SK-N-SH (cell line): ENCODE measurements around the gene ELAC2. TPM values are rescaled to one million over a fixed set of nuclear protein-coding genes. Genes with fewer than 3 reads are reported as not detected.
A peak's percentile ranks its signal among the peaks of the same experiment; 100 is the strongest.

Source experiments
- CTCF ChIA-PET: fragments of 300-600, 350-600 bp; formaldehyde crosslinking; extraction: SDS; loops from one replicate; lab custom pipeline; 2021; lab: Yijun Ruan, JAX
- POLR2A ChIA-PET: fragments of 350-600 bp; sonication (Branson Sonifier 250); formaldehyde crosslinking; extraction: SDS; loops from one replicate; lab custom pipeline; 2020; ENCODE audit warnings: antibody characterized with exemption, inconsistent platforms; lab: Yijun Ruan, JAX
- DNase-seq: peaks from one replicate; pipeline ENCODE4 v3.0.0; 2012
- H2AFZ ChIP-seq: fragments of 200-600 bp; sonication (generic); 2 replicates; pipeline ENCODE4 v1.8.1; 2016; ENCODE audit warnings: antibody characterized with exemption, mild to moderate bottlenecking, low read depth
- H3F3A ChIP-seq: fragments of 200-600 bp; sonication (generic); replicated peaks from 2 replicates; pipeline ENCODE3; 2016; ENCODE audit warnings: antibody characterized with exemption, mild to moderate bottlenecking; ENCODE audit not compliant: insufficient read depth
- H3K27ac ChIP-seq, 2 experiments: fragments of 200-500 bp in 1 of 2; fragments of 200-600 bp in 1 of 2; sonication (Bioruptor generic) in 1 of 2; sonication (generic), shearing (Covaris generic) in 1 of 2; 2 replicates each; pipeline versions ENCODE4 v1.5.1 to v1.6.1; 2014 to 2016; ENCODE audit warnings: low read depth in 2 of 2, inconsistent platforms in 1 of 2, low read length in 1 of 2, mild to moderate bottlenecking in 1 of 2, mixed read lengths in 1 of 2
- H3K27me3 ChIP-seq: fragments of 200-600 bp; sonication (generic), shearing (Covaris generic); 2 replicates; pipeline ENCODE4 v1.6.1; 2016; ENCODE audit warnings: mixed run types; ENCODE audit not compliant: insufficient read depth
- H3K36me3 ChIP-seq, 2 experiments: fragments of 200-500 bp in 1 of 2; fragments of 200-600 bp in 1 of 2; sonication (Bioruptor generic) in 1 of 2; sonication (generic) in 1 of 2; replicated peaks in 1 of 2; 2 replicates each; pipeline versions ENCODE3 to v1.5.1; 2014 to 2016; ENCODE audit warnings: low read length in 1 of 2, mild to moderate bottlenecking in 1 of 2; ENCODE audit not compliant: insufficient read depth in 2 of 2, control insufficient read depth in 1 of 2
- H3K4me1 ChIP-seq, 2 experiments: fragments of 200-500 bp in 1 of 2; fragments of 200-600 bp in 1 of 2; sonication (Bioruptor generic) in 1 of 2; sonication (generic), shearing (Covaris generic) in 1 of 2; 2 replicates each; pipeline versions ENCODE4 v1.5.1 to v1.6.1; 2014 to 2016; ENCODE audit warnings: low read depth in 1 of 2, low read length in 1 of 2, mixed run types in 1 of 2; ENCODE audit not compliant: insufficient read depth in 2 of 2, control insufficient read depth in 1 of 2
- H3K4me2 ChIP-seq: fragments of 200-600 bp; sonication (generic), shearing (Covaris generic); 2 replicates; pipeline ENCODE4 v1.6.1; 2017; ENCODE audit warnings: mixed run types
- H3K4me3 ChIP-seq, 2 experiments: fragments of 200-500 bp in 1 of 2; fragments of 200-600 bp in 1 of 2; sonication (Bioruptor generic) in 1 of 2; sonication (generic), shearing (Covaris generic) in 1 of 2; 2 replicates each; pipeline versions ENCODE4 v1.5.1 to v1.8.1; 2014 to 2016; ENCODE audit warnings: low read depth in 2 of 2, inconsistent platforms in 1 of 2, low read length in 1 of 2, mild to moderate bottlenecking in 1 of 2, mixed read lengths in 1 of 2, moderate library complexity in 1 of 2
- H3K79me2 ChIP-seq: fragments of 200-600 bp; sonication (generic); 2 replicates; pipeline ENCODE4 v1.8.1; 2017; ENCODE audit warnings: mild to moderate bottlenecking; ENCODE audit not compliant: insufficient read depth
- H3K9ac ChIP-seq: fragments of 200-600 bp; sonication (generic); 2 replicates; pipeline ENCODE4 v1.6.1; 2017; ENCODE audit warnings: mixed run types
- H3K9me2 ChIP-seq: fragments of 200-600 bp; sonication (generic); 2 replicates; pipeline ENCODE4 v1.6.1; 2017; ENCODE audit warnings: mixed run types
- H3K9me3 ChIP-seq: fragments of 200-600 bp; sonication (generic); 2 replicates; pipeline ENCODE4 v1.6.1; 2017; ENCODE audit warnings: mixed run types, mild to moderate bottlenecking, moderate library complexity
- H4K20me1 ChIP-seq: fragments of 200-600 bp; sonication (generic); 2 replicates; pipeline ENCODE4 v1.6.1; 2017; ENCODE audit warnings: mild to moderate bottlenecking, mixed run types; ENCODE audit not compliant: insufficient read depth
- FOSL2 ChIP-seq: IDR thresholded peaks from 2 replicates; pipeline ENCODE4 v1.4.0; 2012; ENCODE audit warnings: low read depth, mild to moderate bottlenecking, moderate library complexity, borderline replicate concordance
- FOXJ3 ChIP-seq: sonication (generic); formaldehyde crosslinking; IDR thresholded peaks from 2 replicates; pipeline ENCODE4 v1.5.1; 2020; ENCODE audit warnings: mild to moderate bottlenecking, missing genetic modification reagents
- FOXM1 ChIP-seq: IDR thresholded peaks from 2 replicates; pipeline ENCODE4 v1.4.0; 2012; ENCODE audit warnings: low read depth, mild to moderate bottlenecking
- GABPA ChIP-seq: IDR thresholded peaks from 2 replicates; pipeline ENCODE4 v1.4.0; 2012; ENCODE audit warnings: low read depth, mild to moderate bottlenecking
- MXI1 ChIP-seq: IDR thresholded peaks from 2 replicates; pipeline ENCODE4 v1.6.1; 2012; ENCODE audit warnings: mild to moderate bottlenecking, low read depth, low read length, improper control_type of control experiment
- NRF1 ChIP-seq: IDR thresholded peaks from 2 replicates; pipeline ENCODE4 v1.6.1; 2012; ENCODE audit warnings: low read depth, mild to moderate bottlenecking, low read length
- RAD21 ChIP-seq: IDR thresholded peaks from 2 replicates; pipeline ENCODE4 v1.6.1; 2012; ENCODE audit warnings: mild to moderate bottlenecking, low read length
- RCOR1 ChIP-seq: fragments of 150-350 bp; IDR thresholded peaks from 2 replicates; pipeline ENCODE4 v1.6.1; 2017; ENCODE audit warnings: antibody characterized with exemption, low read length
- RFX5 ChIP-seq: IDR thresholded peaks from 2 replicates; pipeline ENCODE4 v1.6.1; 2012; ENCODE audit warnings: mild to moderate bottlenecking, improper control_type of control experiment, low read length
- RXRA ChIP-seq: IDR thresholded peaks from 2 replicates; pipeline ENCODE4 v1.4.0; 2012; ENCODE audit warnings: low read depth, mild to moderate bottlenecking, borderline replicate concordance
- TEAD4 ChIP-seq: IDR thresholded peaks from 2 replicates; pipeline ENCODE4 v1.4.0; 2012; ENCODE audit warnings: mild to moderate bottlenecking, borderline replicate concordance; ENCODE audit not compliant: insufficient read depth
- YY1 ChIP-seq: IDR thresholded peaks from 2 replicates; pipeline ENCODE4 v1.4.0; 2012; ENCODE audit warnings: low read depth, mild to moderate bottlenecking
- WGBS: methylation state at CpG from one replicate; pipeline ENCODE4 v1.1.6; 2017; ENCODE audit warnings: low lambda C conversion rate; 5-methylcytosine and 5-hydroxymethylcytosine counted together
- polyA plus RNA-seq, 3 experiments: library from polyadenylated mRNA; depleted of rRNA; stranded (reverse); fragments of >200 nt; gene quantifications; 2 replicates each; pipeline ENCODE4 v1.2.3, GENCODE V29; 2012
- TF ChIP-seq, protein P1 (sequence below): fragments of 200-600 bp; sonication (generic); IDR thresholded peaks from 2 replicates; pipeline ENCODE4 v1.6.1; 2017; ENCODE audit warnings: antibody characterized with exemption, mild to moderate bottlenecking, moderate library complexity
- TF ChIP-seq, protein P2 (sequence below): IDR thresholded peaks from 2 replicates; pipeline ENCODE4 v1.4.0; 2012; ENCODE audit warnings: low read depth
- TF ChIP-seq, protein P3 (sequence below): IDR thresholded peaks from 2 replicates; pipeline ENCODE4 v1.4.0; 2012; ENCODE audit warnings: low read depth, borderline replicate concordance
- TF ChIP-seq, protein P4 (sequence below): fragments of 150-350 bp; IDR thresholded peaks from 2 replicates; pipeline ENCODE4 v1.6.1; 2017; ENCODE audit warnings: antibody characterized with exemption, low read length, low read depth, borderline replicate concordance
- TF ChIP-seq, protein P5 (sequence below): IDR thresholded peaks from 2 replicates; pipeline ENCODE4 v1.4.0; 2012; ENCODE audit warnings: low read depth, borderline replicate concordance
- TF ChIP-seq, protein P6 (sequence below): fragments of 150-350 bp; IDR thresholded peaks from 2 replicates; pipeline ENCODE4 v1.6.1; 2016; ENCODE audit warnings: mild to moderate bottlenecking, low read depth, low read length
- TF ChIP-seq, protein P7 (sequence below): IDR thresholded peaks from 2 replicates; pipeline ENCODE4; 2012

The ELAC2 gene
- polyA plus RNA-seq, 1 of the 3 experiments (the other 2 are of a cell fraction), result 77.6 TPM

DNA sequence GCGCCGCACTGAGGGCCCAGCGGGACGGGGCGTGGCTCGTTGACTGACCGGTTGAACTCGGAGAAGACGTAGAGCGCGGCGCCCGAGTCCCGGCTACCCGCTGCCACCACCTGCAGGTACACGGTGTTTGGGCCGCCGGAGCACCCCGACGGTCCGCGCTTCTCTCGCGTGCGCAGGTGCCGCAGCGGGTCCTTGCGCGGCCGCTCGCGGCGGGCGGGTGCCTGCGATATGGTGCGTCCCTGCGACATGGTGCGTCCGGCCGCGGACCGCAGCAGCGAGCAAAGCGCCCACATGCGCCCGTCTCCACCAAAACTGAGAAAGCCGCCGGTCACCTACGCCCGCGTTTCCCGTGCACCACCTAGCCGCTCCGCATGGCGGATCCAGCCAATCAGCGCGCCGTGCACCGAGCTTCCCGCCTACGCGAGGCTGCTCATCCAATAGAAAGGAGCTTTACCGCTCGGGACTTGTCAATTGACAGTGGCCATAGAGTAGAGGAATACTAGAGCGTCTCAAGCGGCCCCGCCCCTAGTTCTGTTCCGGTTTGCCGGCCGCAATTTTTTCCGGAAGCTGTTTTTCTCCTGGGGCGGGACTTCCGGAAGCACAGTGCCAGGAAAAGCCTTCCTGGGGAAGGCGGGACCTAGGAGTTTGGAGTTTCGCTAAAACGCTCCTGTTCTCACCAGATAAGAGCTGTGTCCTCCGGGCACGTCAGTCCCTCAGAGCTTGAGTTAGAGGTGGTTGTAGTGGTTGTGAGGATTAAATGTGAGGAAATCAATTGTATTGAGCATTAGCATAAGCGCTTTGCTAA is at the start of gene ELAC2 (continued):
- TF ChIP-seq, protein P1, sequence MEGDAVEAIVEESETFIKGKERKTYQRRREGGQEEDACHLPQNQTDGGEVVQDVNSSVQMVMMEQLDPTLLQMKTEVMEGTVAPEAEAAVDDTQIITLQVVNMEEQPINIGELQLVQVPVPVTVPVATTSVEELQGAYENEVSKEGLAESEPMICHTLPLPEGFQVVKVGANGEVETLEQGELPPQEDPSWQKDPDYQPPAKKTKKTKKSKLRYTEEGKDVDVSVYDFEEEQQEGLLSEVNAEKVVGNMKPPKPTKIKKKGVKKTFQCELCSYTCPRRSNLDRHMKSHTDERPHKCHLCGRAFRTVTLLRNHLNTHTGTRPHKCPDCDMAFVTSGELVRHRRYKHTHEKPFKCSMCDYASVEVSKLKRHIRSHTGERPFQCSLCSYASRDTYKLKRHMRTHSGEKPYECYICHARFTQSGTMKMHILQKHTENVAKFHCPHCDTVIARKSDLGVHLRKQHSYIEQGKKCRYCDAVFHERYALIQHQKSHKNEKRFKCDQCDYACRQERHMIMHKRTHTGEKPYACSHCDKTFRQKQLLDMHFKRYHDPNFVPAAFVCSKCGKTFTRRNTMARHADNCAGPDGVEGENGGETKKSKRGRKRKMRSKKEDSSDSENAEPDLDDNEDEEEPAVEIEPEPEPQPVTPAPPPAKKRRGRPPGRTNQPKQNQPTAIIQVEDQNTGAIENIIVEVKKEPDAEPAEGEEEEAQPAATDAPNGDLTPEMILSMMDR, result no peak
- TF ChIP-seq, protein P2, sequence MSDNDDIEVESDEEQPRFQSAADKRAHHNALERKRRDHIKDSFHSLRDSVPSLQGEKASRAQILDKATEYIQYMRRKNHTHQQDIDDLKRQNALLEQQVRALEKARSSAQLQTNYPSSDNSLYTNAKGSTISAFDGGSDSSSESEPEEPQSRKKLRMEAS, result peak; percentile 79
- TF ChIP-seq RAD21 (no peak), RFX5 (peak; percentile 67), RCOR1 (no peak), RXRA (no peak), MXI1 (peak; percentile 91), FOXM1 (no peak), GABPA (peak; percentile 96), TEAD4 (no peak)
- TF ChIP-seq, protein P3, sequence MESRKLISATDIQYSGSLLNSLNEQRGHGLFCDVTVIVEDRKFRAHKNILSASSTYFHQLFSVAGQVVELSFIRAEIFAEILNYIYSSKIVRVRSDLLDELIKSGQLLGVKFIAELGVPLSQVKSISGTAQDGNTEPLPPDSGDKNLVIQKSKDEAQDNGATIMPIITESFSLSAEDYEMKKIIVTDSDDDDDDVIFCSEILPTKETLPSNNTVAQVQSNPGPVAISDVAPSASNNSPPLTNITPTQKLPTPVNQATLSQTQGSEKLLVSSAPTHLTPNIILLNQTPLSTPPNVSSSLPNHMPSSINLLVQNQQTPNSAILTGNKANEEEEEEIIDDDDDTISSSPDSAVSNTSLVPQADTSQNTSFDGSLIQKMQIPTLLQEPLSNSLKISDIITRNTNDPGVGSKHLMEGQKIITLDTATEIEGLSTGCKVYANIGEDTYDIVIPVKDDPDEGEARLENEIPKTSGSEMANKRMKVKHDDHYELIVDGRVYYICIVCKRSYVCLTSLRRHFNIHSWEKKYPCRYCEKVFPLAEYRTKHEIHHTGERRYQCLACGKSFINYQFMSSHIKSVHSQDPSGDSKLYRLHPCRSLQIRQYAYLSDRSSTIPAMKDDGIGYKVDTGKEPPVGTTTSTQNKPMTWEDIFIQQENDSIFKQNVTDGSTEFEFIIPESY, result no peak

DNA sequence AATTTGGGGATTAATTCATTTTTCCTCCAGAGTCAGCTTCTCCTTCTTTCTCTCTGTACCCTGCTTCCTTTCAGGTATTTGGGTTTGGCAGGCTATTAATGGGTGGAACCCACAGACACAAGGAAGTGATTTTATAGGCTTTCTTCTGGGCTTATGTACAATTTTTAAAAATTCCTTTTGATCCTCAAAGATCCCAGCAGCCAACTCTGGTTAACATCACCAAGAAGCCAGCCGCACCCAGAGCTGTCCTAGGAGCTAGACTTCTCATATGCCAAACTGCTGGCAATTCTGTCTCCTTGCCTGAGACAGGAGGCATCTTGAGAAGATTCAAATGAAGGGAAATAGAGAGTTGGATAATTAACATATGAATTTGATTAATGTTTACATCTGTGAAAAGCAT is 47.2 kb upstream of the ELAC2 start:
- ChIA-PET POLR2A (no interaction called here), CTCF (interaction anchor here (1.1 kb wide), 1 partner anchor 21 kb away, joined by 3 read pairs; no protein-coding TSS in a partner anchor)
- Histone ChIP-seq H3K27me3 (no peaks in the 10 kb centered on the region; the same call in 1 of the 2 replicates), H3K9me2 (no peaks in the 10 kb centered on the region), H3K4me3 (no peak overlapping the region), H3K9ac (no peak overlapping the region), H4K20me1 (no peaks in the 10 kb centered on the region), H3K27ac (no peak overlapping the region), H2AFZ (no peak overlapping the region), H3K36me3 (no peaks in the 10 kb centered on the region), H3K9me3 (no peaks in the 10 kb centered on the region), H3K4me1 (no peaks in the 10 kb centered on the region), H3K79me2 (no peaks in the 10 kb centered on the region), H3F3A (no peaks in the 10 kb centered on the region), H3K4me2 (no peak overlapping the region)
- DNase-seq, result no peak
- WGBS, result 0% methylated on average over 1 of the region's 1 CpG
- TF ChIP-seq MXI1 (no peak), FOSL2 (no peak), FOXJ3 (CRISPR knock-in tag) (no peak), NRF1 (no peak), YY1 (no peak)
- TF ChIP-seq, protein P4, sequence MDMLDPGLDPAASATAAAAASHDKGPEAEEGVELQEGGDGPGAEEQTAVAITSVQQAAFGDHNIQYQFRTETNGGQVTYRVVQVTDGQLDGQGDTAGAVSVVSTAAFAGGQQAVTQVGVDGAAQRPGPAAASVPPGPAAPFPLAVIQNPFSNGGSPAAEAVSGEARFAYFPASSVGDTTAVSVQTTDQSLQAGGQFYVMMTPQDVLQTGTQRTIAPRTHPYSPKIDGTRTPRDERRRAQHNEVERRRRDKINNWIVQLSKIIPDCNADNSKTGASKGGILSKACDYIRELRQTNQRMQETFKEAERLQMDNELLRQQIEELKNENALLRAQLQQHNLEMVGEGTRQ, result no peak
- TF ChIP-seq, protein P5, sequence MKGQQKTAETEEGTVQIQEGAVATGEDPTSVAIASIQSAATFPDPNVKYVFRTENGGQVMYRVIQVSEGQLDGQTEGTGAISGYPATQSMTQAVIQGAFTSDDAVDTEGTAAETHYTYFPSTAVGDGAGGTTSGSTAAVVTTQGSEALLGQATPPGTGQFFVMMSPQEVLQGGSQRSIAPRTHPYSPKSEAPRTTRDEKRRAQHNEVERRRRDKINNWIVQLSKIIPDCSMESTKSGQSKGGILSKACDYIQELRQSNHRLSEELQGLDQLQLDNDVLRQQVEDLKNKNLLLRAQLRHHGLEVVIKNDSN, result no peak
- TF ChIP-seq, protein P6, sequence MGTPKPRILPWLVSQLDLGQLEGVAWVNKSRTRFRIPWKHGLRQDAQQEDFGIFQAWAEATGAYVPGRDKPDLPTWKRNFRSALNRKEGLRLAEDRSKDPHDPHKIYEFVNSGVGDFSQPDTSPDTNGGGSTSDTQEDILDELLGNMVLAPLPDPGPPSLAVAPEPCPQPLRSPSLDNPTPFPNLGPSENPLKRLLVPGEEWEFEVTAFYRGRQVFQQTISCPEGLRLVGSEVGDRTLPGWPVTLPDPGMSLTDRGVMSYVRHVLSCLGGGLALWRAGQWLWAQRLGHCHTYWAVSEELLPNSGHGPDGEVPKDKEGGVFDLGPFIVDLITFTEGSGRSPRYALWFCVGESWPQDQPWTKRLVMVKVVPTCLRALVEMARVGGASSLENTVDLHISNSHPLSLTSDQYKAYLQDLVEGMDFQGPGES, result no peak
- TF ChIP-seq, protein P1, result no peak
- TF ChIP-seq, protein P7, sequence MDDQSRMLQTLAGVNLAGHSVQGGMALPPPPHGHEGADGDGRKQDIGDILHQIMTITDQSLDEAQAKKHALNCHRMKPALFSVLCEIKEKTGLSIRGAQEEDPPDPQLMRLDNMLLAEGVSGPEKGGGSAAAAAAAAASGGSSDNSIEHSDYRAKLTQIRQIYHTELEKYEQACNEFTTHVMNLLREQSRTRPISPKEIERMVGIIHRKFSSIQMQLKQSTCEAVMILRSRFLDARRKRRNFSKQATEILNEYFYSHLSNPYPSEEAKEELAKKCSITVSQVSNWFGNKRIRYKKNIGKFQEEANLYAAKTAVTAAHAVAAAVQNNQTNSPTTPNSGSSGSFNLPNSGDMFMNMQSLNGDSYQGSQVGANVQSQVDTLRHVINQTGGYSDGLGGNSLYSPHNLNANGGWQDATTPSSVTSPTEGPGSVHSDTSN, result no peak
